Panc1 (cell line): Measurements from ENCODE around the gene RAC3. TPM values are rescaled to one million over a fixed set of nuclear protein-coding genes. Genes with fewer than 3 reads are reported as not detected.

Source experiments
- ATAC-seq: fragments of 200-7000 bp; cut with Tn5 transposase; 2 replicates; pipeline ENCODE4 v1.9.1; 2020; ENCODE audit warnings: mild to moderate bottlenecking, moderate library complexity
- BruUV-seq: library from RNA; stranded (reverse); fragments of 400-500 nt; replicated peaks from 2 replicates; lab custom pipeline; 2021; lab: Mats Ljungman, UMichigan
- CTCF ChIA-PET: fragments of 300-600 bp; sonication (Branson Sonifier 250); formaldehyde crosslinking; loops from one replicate; lab custom pipeline; 2022; ENCODE audit warnings: antibody characterized with exemption; lab: Charles Lee
- POLR2A ChIA-PET: fragments of 300-600 bp; sonication (Branson Sonifier 250); formaldehyde crosslinking; loops from one replicate; lab custom pipeline; 2022; ENCODE audit warnings: antibody characterized with exemption; lab: Charles Lee
- DNase-seq: peaks from one replicate; pipeline ENCODE4 v3.0.0-alpha.2; 2010; ENCODE audit warnings: low read depth, low spot score
- H3K27ac ChIP-seq: 2 replicates; pipeline ENCODE4 v1.5.1; 2011; ENCODE audit warnings: mild to moderate bottlenecking, low read length, inconsistent platforms
- H3K27me3 ChIP-seq: fragments of 200-500 bp; sonication (Bioruptor generic); 2 replicates; pipeline ENCODE4 v1.6.0; 2014; ENCODE audit warnings: low read length, inconsistent platforms; ENCODE audit not compliant: control insufficient read depth, insufficient read depth
- H3K36me3 ChIP-seq: fragments of 200-500 bp; sonication (Bioruptor generic); 2 replicates; pipeline ENCODE4 v1.5.1; 2014; ENCODE audit warnings: inconsistent platforms, mild to moderate bottlenecking, low read length, moderate library complexity; ENCODE audit not compliant: control insufficient read depth, insufficient read depth
- H3K4me1 ChIP-seq: 2 replicates; pipeline ENCODE4 v1.5.1; 2011; ENCODE audit warnings: inconsistent platforms, mild to moderate bottlenecking, low read length, moderate library complexity; ENCODE audit not compliant: control insufficient read depth, insufficient read depth
- H3K4me3 ChIP-seq, 2 experiments: 2 replicates each; pipeline ENCODE4 v1.5.1; 2011 to 2012; ENCODE audit warnings: low read depth in 2 of 2, low read length in 2 of 2, mild to moderate bottlenecking in 2 of 2, inconsistent platforms in 1 of 2, moderate library complexity in 1 of 2
- H3K9me3 ChIP-seq: fragments of 200-500 bp; sonication (Bioruptor generic); 2 replicates; pipeline ENCODE4 v1.5.1; 2014; ENCODE audit warnings: low read depth, mild to moderate bottlenecking, inconsistent platforms, low read length, moderate library complexity; ENCODE audit not compliant: control insufficient read depth, insufficient read depth
- POLR2AphosphoS5 ChIP-seq: IDR thresholded peaks from 2 replicates; pipeline ENCODE4 v1.6.1; 2012; ENCODE audit warnings: mild to moderate bottlenecking, low read depth, low read length, moderate library complexity
- SIN3A ChIP-seq: IDR thresholded peaks from 2 replicates; pipeline ENCODE4 v1.6.1; 2012; ENCODE audit warnings: low read depth, mild to moderate bottlenecking, low read length, moderate library complexity, borderline replicate concordance; ENCODE audit not compliant: insufficient read depth
- TCF7L2 ChIP-seq: IDR thresholded peaks from 2 replicates; pipeline ENCODE4 v1.6.1; 2011; ENCODE audit warnings: mild to moderate bottlenecking, low read depth, low read length, inconsistent platforms
- in situ Hi-C: cut with HindIII; loops from 2 replicates; pipeline ENCODE4 v1.10.0; 2016; ENCODE audit warnings: low sequenced_read_pairs, low pct_unique_long_range_greater_than_20kb
- intact Hi-C: fragments of 100-400 bp; cut with micrococcal nuclease; formaldehyde crosslinking; loops from one replicate; pipeline ENCODE4 v1.10.0; 2022; ENCODE audit not compliant: unreplicated experiment
- total RNA-seq: library from RNA; stranded (reverse); gene quantifications from one replicate; pipeline ENCODE4 v1.2.1, GENCODE V29; 2021; ENCODE audit not compliant: unreplicated experiment
- TF ChIP-seq, protein P1 (sequence below), 2 experiments: IDR thresholded peaks; 2 replicates each; pipeline ENCODE4 v1.6.1; 2011 to 2012; ENCODE audit warnings: low read depth in 2 of 2, control low read depth in 1 of 2, low read length in 1 of 2, mild to moderate bottlenecking in 1 of 2, moderate library complexity in 1 of 2; ENCODE audit not compliant: insufficient read depth in 1 of 2
- TF ChIP-seq, protein P2 (sequence below): fragments of 450-650 bp; IDR thresholded peaks from 2 replicates; pipeline ENCODE4 v1.5.1; 2017; ENCODE audit warnings: mild to moderate bottlenecking

RAC3 gene
- total RNA-seq, 1 experiment from 2014 or later, result 39.4 TPM

DNA sequence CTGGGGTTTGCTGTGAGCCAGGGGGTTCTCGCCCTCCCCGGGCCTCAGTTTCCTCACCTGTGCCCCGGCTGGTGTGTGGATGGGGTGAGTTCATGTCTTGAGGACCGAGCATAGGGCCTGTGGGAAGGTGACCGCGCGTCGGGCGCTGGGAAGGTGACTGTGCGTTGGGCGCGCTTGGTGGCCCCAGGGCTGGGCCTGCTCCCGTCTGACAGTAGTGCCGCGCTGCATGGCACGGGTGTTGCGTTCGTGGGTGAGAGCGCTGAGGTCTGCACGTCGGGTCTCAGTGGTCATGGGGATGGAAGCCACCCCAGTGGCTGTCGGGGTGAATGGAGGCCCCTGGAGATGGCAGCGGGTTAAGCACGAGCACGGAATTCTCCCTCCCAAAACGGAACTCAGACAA is 44.9 kb upstream of the RAC3 start:
- Histone ChIP-seq H3K27me3 (no peaks in the 10 kb centered on the region), H3K4me1 (peaks cover 10% of the 10 kb centered on the region), H3K27ac (no peak overlapping the region), H3K9me3 (no peaks in the 10 kb centered on the region), H3K4me3 (no peak overlapping the region), H3K36me3 (no peaks in the 10 kb centered on the region)
- CTCF ChIA-PET, result no interaction called here
- BruUV-seq, result TSS peak; percentile 59
- no peak for TF ChIP-seq TCF7L2
- TF ChIP-seq POLR2AphosphoS5, result no peak
- no peak for TF ChIP-seq SIN3A
- TF ChIP-seq, protein P1, sequence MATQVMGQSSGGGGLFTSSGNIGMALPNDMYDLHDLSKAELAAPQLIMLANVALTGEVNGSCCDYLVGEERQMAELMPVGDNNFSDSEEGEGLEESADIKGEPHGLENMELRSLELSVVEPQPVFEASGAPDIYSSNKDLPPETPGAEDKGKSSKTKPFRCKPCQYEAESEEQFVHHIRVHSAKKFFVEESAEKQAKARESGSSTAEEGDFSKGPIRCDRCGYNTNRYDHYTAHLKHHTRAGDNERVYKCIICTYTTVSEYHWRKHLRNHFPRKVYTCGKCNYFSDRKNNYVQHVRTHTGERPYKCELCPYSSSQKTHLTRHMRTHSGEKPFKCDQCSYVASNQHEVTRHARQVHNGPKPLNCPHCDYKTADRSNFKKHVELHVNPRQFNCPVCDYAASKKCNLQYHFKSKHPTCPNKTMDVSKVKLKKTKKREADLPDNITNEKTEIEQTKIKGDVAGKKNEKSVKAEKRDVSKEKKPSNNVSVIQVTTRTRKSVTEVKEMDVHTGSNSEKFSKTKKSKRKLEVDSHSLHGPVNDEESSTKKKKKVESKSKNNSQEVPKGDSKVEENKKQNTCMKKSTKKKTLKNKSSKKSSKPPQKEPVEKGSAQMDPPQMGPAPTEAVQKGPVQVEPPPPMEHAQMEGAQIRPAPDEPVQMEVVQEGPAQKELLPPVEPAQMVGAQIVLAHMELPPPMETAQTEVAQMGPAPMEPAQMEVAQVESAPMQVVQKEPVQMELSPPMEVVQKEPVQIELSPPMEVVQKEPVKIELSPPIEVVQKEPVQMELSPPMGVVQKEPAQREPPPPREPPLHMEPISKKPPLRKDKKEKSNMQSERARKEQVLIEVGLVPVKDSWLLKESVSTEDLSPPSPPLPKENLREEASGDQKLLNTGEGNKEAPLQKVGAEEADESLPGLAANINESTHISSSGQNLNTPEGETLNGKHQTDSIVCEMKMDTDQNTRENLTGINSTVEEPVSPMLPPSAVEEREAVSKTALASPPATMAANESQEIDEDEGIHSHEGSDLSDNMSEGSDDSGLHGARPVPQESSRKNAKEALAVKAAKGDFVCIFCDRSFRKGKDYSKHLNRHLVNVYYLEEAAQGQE (IDR thresholded peaks at IDR 0.05; ENCODE audit: insufficient read depth in 1 of 2, low read depth in 2 of 2, low read length in 1 of 2), result no peak
- TF ChIP-seq, protein P2, sequence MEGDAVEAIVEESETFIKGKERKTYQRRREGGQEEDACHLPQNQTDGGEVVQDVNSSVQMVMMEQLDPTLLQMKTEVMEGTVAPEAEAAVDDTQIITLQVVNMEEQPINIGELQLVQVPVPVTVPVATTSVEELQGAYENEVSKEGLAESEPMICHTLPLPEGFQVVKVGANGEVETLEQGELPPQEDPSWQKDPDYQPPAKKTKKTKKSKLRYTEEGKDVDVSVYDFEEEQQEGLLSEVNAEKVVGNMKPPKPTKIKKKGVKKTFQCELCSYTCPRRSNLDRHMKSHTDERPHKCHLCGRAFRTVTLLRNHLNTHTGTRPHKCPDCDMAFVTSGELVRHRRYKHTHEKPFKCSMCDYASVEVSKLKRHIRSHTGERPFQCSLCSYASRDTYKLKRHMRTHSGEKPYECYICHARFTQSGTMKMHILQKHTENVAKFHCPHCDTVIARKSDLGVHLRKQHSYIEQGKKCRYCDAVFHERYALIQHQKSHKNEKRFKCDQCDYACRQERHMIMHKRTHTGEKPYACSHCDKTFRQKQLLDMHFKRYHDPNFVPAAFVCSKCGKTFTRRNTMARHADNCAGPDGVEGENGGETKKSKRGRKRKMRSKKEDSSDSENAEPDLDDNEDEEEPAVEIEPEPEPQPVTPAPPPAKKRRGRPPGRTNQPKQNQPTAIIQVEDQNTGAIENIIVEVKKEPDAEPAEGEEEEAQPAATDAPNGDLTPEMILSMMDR, result no peak
- in situ Hi-C loops (no loop called here), intact Hi-C loops (no loop called here)
- ATAC-seq (no peak), DNase-seq (no peak)
- POLR2A ChIA-PET, result no interaction called here

DNA sequence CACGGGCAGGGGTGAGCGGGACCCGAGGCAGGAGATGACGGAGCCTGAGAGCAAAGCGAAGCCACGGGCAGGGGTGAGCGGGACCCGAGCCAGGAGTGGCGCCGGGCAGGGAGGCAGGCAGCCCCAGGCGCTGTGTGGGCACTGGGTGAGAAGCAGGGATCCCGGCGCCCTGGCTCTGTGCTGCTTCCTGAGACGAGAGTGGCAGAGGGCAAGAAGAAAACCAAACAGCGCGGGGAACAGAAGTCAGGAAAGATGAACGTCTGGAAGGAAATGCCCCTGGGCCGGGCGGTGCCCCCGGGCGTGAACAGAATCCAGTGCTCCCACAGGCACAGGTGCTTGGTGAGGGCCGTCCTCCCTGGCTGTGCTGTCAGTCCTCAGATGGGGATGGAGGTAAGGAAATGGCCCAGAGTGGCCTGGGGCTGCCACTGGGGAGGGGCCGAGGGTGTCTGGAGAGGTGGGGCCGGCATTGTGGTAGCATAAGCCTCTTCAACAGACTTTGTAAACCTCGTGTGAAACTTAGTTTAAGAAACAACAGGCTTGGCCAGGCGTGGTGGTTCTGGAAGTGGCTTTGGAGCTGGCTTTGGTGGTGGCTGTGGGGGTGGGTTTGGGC is 44.2 kb upstream of the RAC3 start:
- TF ChIP-seq, protein P2, result no peak
- TF ChIP-seq SIN3A (no peak), TCF7L2 (no peak), POLR2AphosphoS5 (no peak)
- TF ChIP-seq, protein P1 (IDR thresholded peaks at IDR 0.05; ENCODE audit: insufficient read depth in 1 of 2, low read depth in 2 of 2, low read length in 1 of 2), result no peak
- Histone ChIP-seq H3K4me3 (no peak overlapping the region), H3K27ac (no peak overlapping the region), H3K9me3 (no peaks in the 10 kb centered on the region), H3K36me3 (no peaks in the 10 kb centered on the region), H3K27me3 (no peaks in the 10 kb centered on the region), H3K4me1 (peaks cover 17% of the 10 kb centered on the region)
- in situ Hi-C loops, result no loop called here
- POLR2A ChIA-PET, result no interaction called here
- DNase-seq (no peak), ATAC-seq (no peak)
- intact Hi-C loops, result no loop called here
- no TSS peak for BruUV-seq
- CTCF ChIA-PET, result no interaction called here
